Esophagus squamous epithelium (tissue), 5 donors: ENCODE data around the gene KLF13. TPM values are rescaled to one million over a fixed set of nuclear protein-coding genes. Genes with fewer than 3 reads are reported as not detected.

Experiments
- DNase-seq: peaks from one replicate; lab custom pipeline; 2025; lab: John Stamatoyannopoulos, UW
- H3K27ac ChIP-seq, 4 donors: fragments of 200-600 bp; sonication (generic); one replicate each; pipeline ENCODE4 v1.5.1; 2016 to 2019; ENCODE audit warnings: mild to moderate bottlenecking in 1 of 4
- H3K27me3 ChIP-seq, 4 donors: fragments of 200-600 bp; sonication (generic); 1 replicate in 3 of 4; 2 replicates in 1 of 4; pipeline versions ENCODE4 v1.5.1 to v1.6.0; 2017 to 2021; ENCODE audit warnings: antibody characterized with exemption in 1 of 4
- H3K36me3 ChIP-seq, 3 donors: fragments of 200-600 bp; sonication (generic); one replicate each; pipeline ENCODE4 v1.5.1; 2016 to 2019
- H3K4me1 ChIP-seq, 3 donors: fragments of 200-600 bp; sonication (generic); one replicate each; pipeline ENCODE4 v1.5.1; 2017 to 2019
- H3K4me3 ChIP-seq, 4 donors: fragments of 200-600 bp; sonication (generic); 1 replicate in 3 of 4; 2 replicates in 1 of 4; pipeline ENCODE4 v1.5.1; 2016 to 2019; ENCODE audit warnings: mild to moderate bottlenecking in 2 of 4, moderate library complexity in 1 of 4
- H3K9me3 ChIP-seq, 3 donors: fragments of 200-600 bp; sonication (generic); one replicate each; pipeline ENCODE4 v1.5.1; 2016 to 2019
- POLR2A ChIP-seq, 4 donors: fragments of 450-650 bp; IDR thresholded peaks; one replicate each; pipeline ENCODE4 v1.6.1; 2017; ENCODE audit warnings: antibody characterized with exemption in 4 of 4, mild to moderate bottlenecking in 4 of 4, moderate library complexity in 3 of 4
- WGBS, 2 donors: methylation state at CpG; one replicate each; pipeline ENCODE4 v1.1.5; 2018; 5-methylcytosine and 5-hydroxymethylcytosine counted together
- intact Hi-C: fragments of 100-400 bp; cut with DNase I; formaldehyde crosslinking; loops from one replicate; pipeline ENCODE4 v1.15.0; 2022
- total RNA-seq, 4 donors: library from RNA; depleted of rRNA; stranded (reverse); fragments of >200 nt; gene quantifications; one replicate each; pipeline ENCODE4 v1.1.0, GENCODE V29; 2016
- TF ChIP-seq, protein P1 (sequence below), 6 experiments: fragments of 450-650 bp in 4 of 6; fragments of 200-600 bp in 2 of 6; sonication (generic) in 2 of 6; IDR thresholded peaks; one replicate each; pipeline ENCODE4 v1.5.1; 2016 to 2019; ENCODE audit warnings: antibody characterized with exemption in 6 of 6, mild to moderate bottlenecking in 4 of 6, moderate library complexity in 4 of 6
- donor health status: DM: yes; HTN: yes; CAD: no.

KLF13 gene
- total RNA-seq, 4 donors from 2014 or later: 16.4 to 54.6 (median 41.8) TPM

DNA sequence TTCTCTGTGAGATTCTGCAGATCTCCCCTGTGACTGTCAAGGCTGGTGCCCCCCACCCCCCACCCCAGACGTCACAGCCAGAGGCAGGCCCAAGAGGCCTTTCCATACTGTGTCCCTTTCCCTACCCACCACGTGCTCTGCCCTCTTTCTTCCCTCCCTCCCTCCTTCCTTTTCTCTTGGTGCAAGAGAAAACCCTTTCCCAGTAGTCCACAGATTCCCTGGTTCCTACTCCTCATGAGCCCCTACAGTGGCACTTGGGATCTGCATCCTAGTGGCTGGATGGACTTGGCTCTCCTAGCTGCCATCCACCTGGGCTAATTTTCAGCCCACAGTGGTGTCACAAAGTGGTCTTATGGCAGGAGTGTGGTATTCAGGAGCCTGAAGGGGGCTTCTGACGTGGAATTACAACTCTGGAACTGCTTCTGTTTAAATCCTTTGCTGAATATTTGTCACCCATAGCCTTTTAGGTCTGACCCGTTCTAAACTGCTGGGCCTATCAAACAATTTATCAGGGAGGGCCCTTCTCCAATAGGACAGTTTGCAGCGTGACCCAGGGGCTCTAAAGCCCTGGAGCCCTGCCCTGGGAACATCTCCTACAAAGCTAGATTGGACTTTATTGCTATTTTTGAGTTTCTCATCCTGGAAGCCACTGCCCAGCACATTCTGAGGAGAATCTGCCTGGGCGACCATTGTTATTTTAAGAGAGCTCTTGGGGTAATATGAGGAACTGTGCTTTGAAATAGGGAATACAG is 35.3 kb downstream of the KLF13 start:
- H3K27me3 ChIP-seq: no peaks in the 10 kb centered on the region
- peaks cover 0 to 8% (median 0%) of the 10 kb centered on the region in 3 donors for H3K36me3 ChIP-seq
- DNase-seq: no peak
- peak overlapping the region in 2 of 4 donors; percentile 5 to 48 for H3K4me3 ChIP-seq
- intact Hi-C loops: loop anchor here (10.0 kb wide), 1 partner anchor 123 kb away; no protein-coding TSS in a partner anchor
- no peak for TF ChIP-seq POLR2A (IDR thresholded peaks at IDR 0.05)
- TF ChIP-seq, protein P1, sequence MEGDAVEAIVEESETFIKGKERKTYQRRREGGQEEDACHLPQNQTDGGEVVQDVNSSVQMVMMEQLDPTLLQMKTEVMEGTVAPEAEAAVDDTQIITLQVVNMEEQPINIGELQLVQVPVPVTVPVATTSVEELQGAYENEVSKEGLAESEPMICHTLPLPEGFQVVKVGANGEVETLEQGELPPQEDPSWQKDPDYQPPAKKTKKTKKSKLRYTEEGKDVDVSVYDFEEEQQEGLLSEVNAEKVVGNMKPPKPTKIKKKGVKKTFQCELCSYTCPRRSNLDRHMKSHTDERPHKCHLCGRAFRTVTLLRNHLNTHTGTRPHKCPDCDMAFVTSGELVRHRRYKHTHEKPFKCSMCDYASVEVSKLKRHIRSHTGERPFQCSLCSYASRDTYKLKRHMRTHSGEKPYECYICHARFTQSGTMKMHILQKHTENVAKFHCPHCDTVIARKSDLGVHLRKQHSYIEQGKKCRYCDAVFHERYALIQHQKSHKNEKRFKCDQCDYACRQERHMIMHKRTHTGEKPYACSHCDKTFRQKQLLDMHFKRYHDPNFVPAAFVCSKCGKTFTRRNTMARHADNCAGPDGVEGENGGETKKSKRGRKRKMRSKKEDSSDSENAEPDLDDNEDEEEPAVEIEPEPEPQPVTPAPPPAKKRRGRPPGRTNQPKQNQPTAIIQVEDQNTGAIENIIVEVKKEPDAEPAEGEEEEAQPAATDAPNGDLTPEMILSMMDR (IDR thresholded peaks at IDR 0.05): no peak
- peaks cover 63 to 100% (median 96%) of the 10 kb centered on the region in 3 donors for H3K4me1 ChIP-seq
- WGBS, 2 donors: 58 to 65% methylated on average over 5 to 6 of the region's 6 CpGs
- H3K27ac ChIP-seq: peak overlapping the region; percentile 87 to 94 (median 90)
- no peaks in the 10 kb centered on the region for H3K9me3 ChIP-seq

DNA sequence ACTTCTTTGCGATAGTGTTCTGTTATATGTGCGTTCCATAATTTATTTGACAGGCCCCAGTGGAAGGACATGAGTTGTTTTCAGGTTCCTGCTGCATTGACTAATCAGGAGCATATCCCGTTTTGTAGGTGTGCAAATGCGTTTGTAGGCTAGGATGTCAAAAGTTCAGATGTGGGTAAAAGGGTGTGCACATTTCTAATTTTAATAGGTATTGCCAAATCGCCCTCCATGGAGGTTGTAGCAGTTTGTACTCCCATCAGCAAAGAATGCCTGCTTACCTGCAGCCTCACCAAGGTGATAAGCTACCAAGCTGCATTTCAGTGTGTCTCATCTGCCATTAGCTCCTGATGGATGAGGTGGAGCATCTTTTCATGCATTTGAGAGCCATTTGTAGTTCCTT is 36.3 kb downstream of the KLF13 start:
- intact Hi-C loops: loop anchor here (10.0 kb wide), 1 partner anchor 122 kb away; no protein-coding TSS in a partner anchor
- TF ChIP-seq, protein P1 (IDR thresholded peaks at IDR 0.05): no peak
- no peak for TF ChIP-seq POLR2A (IDR thresholded peaks at IDR 0.05)
- peaks cover 73 to 100% (median 96%) of the 10 kb centered on the region in 3 donors for H3K4me1 ChIP-seq
- WGBS, 2 donors: 54% methylated on average over 5 of the region's 5 CpGs
- DNase-seq: no peak
- peaks cover 0 to 8% (median 0%) of the 10 kb centered on the region in 3 donors for H3K36me3 ChIP-seq
- H3K27me3 ChIP-seq: no peaks in the 10 kb centered on the region
- peak overlapping the region; percentile 87 to 94 (median 90) for H3K27ac ChIP-seq
- H3K9me3 ChIP-seq: no peaks in the 10 kb centered on the region
- no peak overlapping the region for H3K4me3 ChIP-seq

DNA sequence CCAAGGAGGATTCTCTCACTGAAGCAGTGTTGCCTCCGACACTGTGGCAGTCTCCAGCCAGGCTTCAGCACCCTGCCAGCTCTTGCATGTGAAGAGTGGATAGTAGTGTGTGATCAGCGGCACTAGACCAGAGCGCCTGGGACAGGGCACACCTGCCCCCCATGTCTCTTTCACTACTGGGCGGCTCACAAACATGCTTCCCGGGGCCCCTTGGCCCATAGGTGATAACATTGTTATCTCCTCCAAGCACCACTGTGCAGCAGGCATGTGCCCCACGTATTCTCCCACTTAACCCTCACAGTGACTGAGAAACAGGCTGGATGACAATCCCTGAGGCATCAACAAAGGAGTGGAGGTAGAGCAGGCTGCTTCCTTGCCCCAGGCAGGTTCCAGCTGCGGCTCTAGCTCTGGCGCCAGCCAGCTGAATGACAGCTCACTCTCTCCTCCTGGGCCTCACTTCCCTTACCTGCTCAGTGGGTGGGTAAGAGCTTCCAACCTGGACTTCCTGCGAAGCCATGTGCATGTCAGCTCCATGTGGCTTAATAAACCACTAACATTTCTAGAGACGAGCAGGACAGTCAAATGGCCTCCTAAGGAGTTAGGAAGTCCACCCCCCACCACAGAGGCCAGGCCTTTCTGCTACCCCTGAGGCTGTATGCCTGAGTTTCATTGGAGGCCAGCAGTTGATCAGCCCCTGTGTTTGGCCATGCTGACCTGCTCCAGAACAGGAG is 37.8 kb downstream of the KLF13 start:
- H3K27ac ChIP-seq: peak overlapping the region; percentile 83 to 95 (median 90)
- 55 to 83% methylated on average over 3 to 8 of the region's 10 CpGs for WGBS, 2 donors
- H3K4me3 ChIP-seq: peak overlapping the region in 1 of 4 donors; percentile 19
- intact Hi-C loops: loop anchor here (10.0 kb wide), 1 partner anchor 120 kb away; no protein-coding TSS in a partner anchor
- no peaks in the 10 kb centered on the region for H3K27me3 ChIP-seq
- H3K4me1 ChIP-seq: peaks cover 71 to 100% (median 95%) of the 10 kb centered on the region in 3 donors
- no peak for TF ChIP-seq POLR2A (IDR thresholded peaks at IDR 0.05)
- H3K9me3 ChIP-seq: no peaks in the 10 kb centered on the region
- peaks cover 0 to under 1% (median 0%) of the 10 kb centered on the region in 3 donors for H3K36me3 ChIP-seq
- DNase-seq: no peak

DNA sequence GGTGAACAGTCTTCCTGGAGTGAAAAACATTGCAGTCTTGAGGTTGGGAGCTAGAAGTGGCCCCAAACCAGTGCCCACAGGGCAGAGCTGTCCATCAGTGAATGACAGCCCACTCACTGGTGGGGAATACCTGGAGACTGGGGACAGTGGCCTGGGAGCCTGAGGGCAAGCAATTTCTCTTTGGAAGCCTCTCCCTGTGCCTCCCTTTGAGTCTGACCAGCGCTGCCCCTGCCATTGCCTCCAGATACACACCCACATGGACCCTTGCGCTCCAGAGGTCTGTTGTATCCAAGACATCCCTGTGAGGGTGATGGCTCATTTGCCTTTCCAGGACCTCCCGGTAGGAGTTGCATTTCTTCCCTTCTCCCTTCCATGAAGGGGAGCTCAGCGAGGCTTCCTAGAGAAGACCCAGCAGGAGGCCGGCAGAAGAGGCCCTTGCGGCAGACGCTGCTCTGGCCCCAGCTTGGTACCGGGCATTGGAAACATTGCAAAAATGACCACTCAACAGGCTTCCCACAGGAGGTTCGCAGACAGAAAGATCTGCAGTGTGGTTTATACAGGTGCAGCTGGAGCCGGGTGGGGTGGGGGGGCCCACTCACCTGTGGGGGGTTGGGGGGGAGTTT is 38.5 kb downstream of the KLF13 start:
- no peak for DNase-seq
- TF ChIP-seq, protein P1 (IDR thresholded peaks at IDR 0.05): no peak
- TF ChIP-seq POLR2A (IDR thresholded peaks at IDR 0.05): no peak
- H3K4me3 ChIP-seq: peak overlapping the region in 3 of 4 donors; percentile 19 to 62 (median 41)
- 68 to 100% methylated on average over 2 of the region's 10 CpGs for WGBS, 2 donors
- no peaks in the 10 kb centered on the region for H3K9me3 ChIP-seq
- peak overlapping the region; percentile 83 to 95 (median 90) for H3K27ac ChIP-seq
- intact Hi-C loops: loop anchor here (10.0 kb wide), 1 partner anchor 120 kb away; no protein-coding TSS in a partner anchor
- H3K4me1 ChIP-seq: peaks cover 64 to 99% (median 89%) of the 10 kb centered on the region in 3 donors
- H3K27me3 ChIP-seq: no peaks in the 10 kb centered on the region
- H3K36me3 ChIP-seq: no peaks in the 10 kb centered on the region

DNA sequence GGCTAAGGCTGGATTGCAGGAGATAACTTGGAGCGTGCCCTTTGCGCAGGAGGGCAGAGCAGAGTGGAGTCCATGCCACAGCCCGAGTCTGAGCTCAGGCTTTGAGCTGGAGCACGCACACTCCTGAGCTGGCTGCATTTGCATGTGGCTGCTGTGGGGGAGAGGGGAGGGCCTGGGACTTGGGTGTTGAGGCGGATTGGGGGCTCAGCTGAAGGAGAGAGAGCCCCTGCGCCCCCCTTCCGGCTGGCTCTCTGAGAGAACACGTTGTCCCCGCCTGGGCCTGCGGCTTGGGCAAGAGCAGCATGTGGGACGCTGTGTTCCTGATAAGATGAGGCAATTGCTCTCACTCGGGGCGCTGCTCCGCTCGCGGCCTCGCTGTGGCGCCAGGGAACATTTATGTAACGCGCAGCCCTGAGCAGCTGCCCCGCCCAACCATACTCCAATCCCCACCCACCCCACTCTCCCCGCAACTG is 39.1 kb downstream of the KLF13 start:
- WGBS, 2 donors: 22% methylated on average over 18 of the region's 22 CpGs; no CpG with 5 or more reads in 1 of the 2 donors
- H3K27ac ChIP-seq: peak overlapping the region; percentile 83 to 95 (median 90)
- peaks cover 59 to 99% (median 84%) of the 10 kb centered on the region in 3 donors for H3K4me1 ChIP-seq
- TF ChIP-seq POLR2A (IDR thresholded peaks at IDR 0.05): peak in 1 of 4 donors; percentile 58
- TF ChIP-seq, protein P1 (IDR thresholded peaks at IDR 0.05): peak in 4 of 6 experiments; percentile 29 to 47 (median 42)
- no peaks in the 10 kb centered on the region for H3K9me3 ChIP-seq
- no peaks in the 10 kb centered on the region for H3K36me3 ChIP-seq
- DNase-seq: peak; percentile 83
- intact Hi-C loops: loop anchor here (10.0 kb wide), 1 partner anchor 119 kb away; no protein-coding TSS in a partner anchor
- no peaks in the 10 kb centered on the region for H3K27me3 ChIP-seq
- peak overlapping the region in 3 of 4 donors; percentile 39 to 62 (median 41) for H3K4me3 ChIP-seq
